ENCODE measurements around the gene TENT5A. TPM values are rescaled to one million over a fixed set of nuclear protein-coding genes. Genes with fewer than 3 reads are reported as not detected.

Gene TENT5A
- total RNA-seq, 4 donors from 2014 or later = 5.6 to 42.1 (median 34.2) TPM

- intact Hi-C loops (cut with DNase I; ENCODE audit: low total_unique reads) (no loop called here), in situ Hi-C loops (cut with MboI; ENCODE audit: low pct_ligation_motif_present in 1 of 4, low pct_unique_long_range_greater_than_20kb in 1 of 4, low sequenced_read_pairs in 3 of 4) (no loop called here)
- Histone ChIP-seq H3K4me3 (no peak overlapping the region), H3K36me3 (no peaks in the 10 kb centered on the region), H3K4me1 (peaks cover 0 to 30% (median 15%) of the 10 kb centered on the region in 4 donors), H3K27me3 (no peaks in the 10 kb centered on the region), H3K9me3 (no peaks in the 10 kb centered on the region), H3K27ac (peak overlapping the region in 2 of 4 donors; percentile 39 to 51)
- WGBS, 2 donors (ENCODE audit: low coverage in 1 of 2) = 37 to 42% methylated on average over 3 of the region's 3 CpGs
- no peak for TF ChIP-seq CTCF (IDR thresholded peaks at IDR 0.05)
- TF ChIP-seq EP300 (IDR thresholded peaks at IDR 0.05; ENCODE audit: low read depth) = no peak
- TF ChIP-seq POLR2AphosphoS5 (IDR thresholded peaks at IDR 0.05) = no peak
- no peak for TF ChIP-seq POLR2A (IDR thresholded peaks at IDR 0.05)
- DNase-seq = no peak
These were observed 35.0 kb upstream of the TENT5A start for GRCh38 chr6:81787313-81788068.

- 79 to 83% methylated on average over 1 of the region's 1 CpG for WGBS, 2 donors (ENCODE audit: low coverage in 1 of 2)
- in situ Hi-C loops (cut with MboI; ENCODE audit: low pct_ligation_motif_present in 1 of 4, low pct_unique_long_range_greater_than_20kb in 1 of 4, low sequenced_read_pairs in 3 of 4) = no loop called here
- Histone ChIP-seq H3K9me3 (no peaks in the 10 kb centered on the region), H3K4me1 (peaks cover 0 to 39% (median 15%) of the 10 kb centered on the region in 4 donors), H3K4me3 (no peak overlapping the region), H3K27me3 (no peaks in the 10 kb centered on the region), H3K36me3 (no peaks in the 10 kb centered on the region), H3K27ac (no peak overlapping the region)
- intact Hi-C loops (cut with DNase I; ENCODE audit: low total_unique reads) = no loop called here
- TF ChIP-seq POLR2AphosphoS5 (IDR thresholded peaks at IDR 0.05) (no peak), POLR2A (IDR thresholded peaks at IDR 0.05) (no peak), CTCF (IDR thresholded peaks at IDR 0.05) (no peak), EP300 (IDR thresholded peaks at IDR 0.05; ENCODE audit: low read depth) (no peak)
- no peak for DNase-seq
These were observed 33.7 kb upstream of the TENT5A start for GRCh38 chr6:81786150-81786549.

- intact Hi-C loops (cut with DNase I; ENCODE audit: low total_unique reads) = no loop called here
- H3K27me3 ChIP-seq = no peaks in the 10 kb centered on the region
- H3K27ac ChIP-seq = no peak overlapping the region
- H3K36me3 ChIP-seq = no peaks in the 10 kb centered on the region
- H3K4me3 ChIP-seq = no peak overlapping the region
- no peaks in the 10 kb centered on the region for H3K9me3 ChIP-seq
- DNase-seq = no peak
- in situ Hi-C loops (cut with MboI; ENCODE audit: low pct_ligation_motif_present in 1 of 4, low pct_unique_long_range_greater_than_20kb in 1 of 4, low sequenced_read_pairs in 3 of 4) = no loop called here
- TF ChIP-seq POLR2AphosphoS5 (IDR thresholded peaks at IDR 0.05) (no peak), EP300 (IDR thresholded peaks at IDR 0.05; ENCODE audit: low read depth) (no peak), CTCF (IDR thresholded peaks at IDR 0.05) (no peak), POLR2A (IDR thresholded peaks at IDR 0.05) (no peak)
- 50 to 55% methylated on average over 2 of the region's 2 CpGs for WGBS, 2 donors (ENCODE audit: low coverage in 1 of 2)
- peaks cover 0 to 40% (median 15%) of the 10 kb centered on the region in 4 donors for H3K4me1 ChIP-seq
These were observed 32.9 kb upstream of the TENT5A start for GRCh38 chr6:81785377-81785776.

GRCh38 chr6:81783893-81784292 lies 31.4 kb upstream of the TENT5A start:
- in situ Hi-C loops (cut with MboI; ENCODE audit: low pct_ligation_motif_present in 1 of 4, low pct_unique_long_range_greater_than_20kb in 1 of 4, low sequenced_read_pairs in 3 of 4) = no loop called here
- DNase-seq = no peak
- 80% methylated on average over 1 to 2 of the region's 2 CpGs for WGBS, 2 donors (ENCODE audit: low coverage in 1 of 2)
- no peaks in the 10 kb centered on the region for H3K36me3 ChIP-seq
- intact Hi-C loops (cut with DNase I; ENCODE audit: low total_unique reads) = no loop called here
- peaks cover 0 to 36% (median 13%) of the 10 kb centered on the region in 4 donors for H3K4me1 ChIP-seq
- no peaks in the 10 kb centered on the region for H3K27me3 ChIP-seq
- H3K4me3 ChIP-seq = no peak overlapping the region
- H3K27ac ChIP-seq = no peak overlapping the region
- TF ChIP-seq EP300 (IDR thresholded peaks at IDR 0.05; ENCODE audit: low read depth) (no peak), POLR2A (IDR thresholded peaks at IDR 0.05) (no peak), CTCF (IDR thresholded peaks at IDR 0.05) (no peak), POLR2AphosphoS5 (IDR thresholded peaks at IDR 0.05) (no peak)
- H3K9me3 ChIP-seq = no peaks in the 10 kb centered on the region
